ENCODE data around the gene NXPH1.

Gene NXPH1

DNA sequence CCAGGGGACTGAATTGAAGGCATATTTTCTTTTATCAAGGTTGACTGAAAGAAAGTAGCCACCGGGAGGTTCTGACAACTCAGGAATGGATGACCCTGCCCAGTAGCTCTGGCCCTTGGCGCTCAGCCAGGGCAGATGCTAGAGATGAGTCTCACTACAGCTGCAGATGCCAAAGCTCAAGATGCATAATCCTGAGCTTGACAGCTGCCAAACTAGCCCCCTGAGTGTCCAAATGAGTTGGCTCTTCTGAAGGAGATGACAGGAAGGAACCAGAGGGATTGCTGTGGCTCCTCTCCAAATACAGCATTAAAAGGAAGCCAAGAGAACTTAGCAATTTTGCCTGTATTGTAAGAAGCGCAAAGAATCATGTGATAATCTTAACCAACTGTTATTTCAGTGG lies 78.4 kb downstream of the NXPH1 start:
- DNase-seq, result peak; percentile 52

DNA sequence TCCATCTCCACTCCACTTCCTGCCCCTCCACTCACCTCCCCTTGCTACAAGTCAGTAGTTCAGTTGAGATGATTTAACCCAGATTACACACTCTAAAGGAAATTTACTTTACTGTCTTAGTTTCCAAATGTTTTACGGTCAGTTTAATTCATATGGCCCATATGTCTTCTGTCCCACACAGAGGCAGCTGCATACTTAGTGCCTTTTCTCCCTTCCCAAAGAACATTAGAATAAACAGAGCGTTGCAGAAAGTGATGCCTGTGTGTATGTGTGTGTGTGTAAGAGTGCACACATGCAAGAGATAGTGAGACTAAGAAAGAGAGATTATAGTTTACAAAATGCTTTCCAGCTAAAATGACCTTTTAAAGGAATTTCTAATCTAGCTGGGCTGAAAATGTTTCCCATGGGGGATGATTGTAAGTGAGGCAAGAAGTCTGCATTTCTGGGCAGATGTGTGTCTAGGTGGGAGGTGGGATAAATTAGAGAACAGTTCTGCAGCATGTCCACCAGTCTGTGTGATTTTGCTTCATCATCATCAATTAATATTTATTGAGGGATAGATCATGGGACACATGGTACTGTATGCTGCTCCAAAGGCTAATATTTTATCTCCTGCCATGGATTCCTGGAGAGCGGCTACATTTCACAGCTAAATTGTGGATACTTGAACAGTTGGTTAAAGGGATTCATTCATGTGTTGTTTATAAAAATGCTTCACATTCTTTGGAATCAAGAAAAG lies 81.5 kb downstream of the NXPH1 start:
- DNase-seq, result no peak

- no peak for DNase-seq
These were observed 82.3 kb downstream of the NXPH1 start for GRCh38 chr7:8515640-8516185.

GRCh38 chr7:8516976-8517375 lies 83.6 kb downstream of the NXPH1 start:
- no peak for DNase-seq

DNA sequence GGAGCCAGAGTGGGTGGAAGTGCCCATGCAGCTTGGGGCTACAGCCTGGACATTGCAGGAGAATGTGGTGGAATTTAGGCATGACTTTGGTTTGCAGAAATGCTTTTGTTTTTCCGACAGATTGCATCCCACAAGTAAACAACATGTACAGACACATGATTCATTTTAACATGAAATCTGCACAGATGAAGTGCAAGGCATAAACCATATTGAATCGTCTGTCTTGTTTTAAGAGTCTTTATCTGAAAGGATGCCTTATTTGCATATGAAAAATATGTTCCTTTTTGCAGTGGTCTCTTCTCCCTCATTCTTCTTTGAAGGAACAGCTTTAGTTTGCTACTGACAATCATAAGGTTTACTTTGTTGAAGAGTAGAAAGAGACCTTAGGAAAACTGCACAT lies 94.9 kb downstream of the NXPH1 start:
- no peak for DNase-seq

DNA sequence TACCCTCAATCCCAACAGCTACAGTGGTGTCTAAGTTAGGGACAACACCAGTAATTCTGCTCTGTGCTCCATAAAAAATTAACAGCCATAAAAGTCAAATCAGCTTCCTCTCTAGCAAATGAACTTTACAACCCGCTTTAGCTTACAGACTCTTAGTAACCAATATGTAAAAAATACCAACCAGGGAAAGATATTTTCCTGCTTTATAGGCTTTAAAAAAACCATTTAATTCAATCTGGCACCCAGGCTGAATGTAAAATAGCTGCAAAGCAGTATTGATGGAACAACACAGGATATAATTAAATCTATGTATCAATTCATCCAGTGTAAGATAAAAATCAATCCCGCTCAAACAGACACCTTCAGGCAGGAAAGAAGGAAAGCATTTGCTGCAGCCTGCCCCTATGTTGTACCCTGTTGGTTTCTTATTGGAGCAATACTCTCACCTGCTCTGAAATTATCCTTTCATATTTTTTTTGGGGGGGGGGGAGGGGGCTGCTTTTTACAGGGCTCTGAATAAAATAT lies 98.6 kb downstream of the NXPH1 start:
- no peak for DNase-seq

DNA sequence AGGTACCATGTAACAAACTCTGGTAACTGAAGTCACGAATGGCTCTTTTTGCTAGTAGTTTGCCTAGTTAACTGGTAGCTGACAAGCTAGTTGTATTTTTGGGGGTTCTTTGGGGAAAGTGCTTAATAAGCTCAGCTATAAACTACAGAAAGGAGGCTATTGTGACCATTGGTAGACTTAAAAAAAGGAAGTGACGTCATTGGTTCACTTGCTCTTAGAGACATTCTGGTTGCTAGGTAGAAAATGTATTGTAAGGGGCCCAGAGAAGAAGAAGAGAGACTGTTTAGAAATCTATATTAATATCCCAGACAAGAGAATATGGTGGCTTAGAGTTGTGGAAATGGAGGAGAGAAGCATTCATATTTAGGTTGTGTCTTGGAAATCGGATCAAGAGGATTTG lies 103.0 kb downstream of the NXPH1 start:
- DNase-seq, result peak; percentile 61

GRCh38 chr7:8549046-8549445 lies 115.6 kb downstream of the NXPH1 start:
- DNase-seq, result no peak

DNA sequence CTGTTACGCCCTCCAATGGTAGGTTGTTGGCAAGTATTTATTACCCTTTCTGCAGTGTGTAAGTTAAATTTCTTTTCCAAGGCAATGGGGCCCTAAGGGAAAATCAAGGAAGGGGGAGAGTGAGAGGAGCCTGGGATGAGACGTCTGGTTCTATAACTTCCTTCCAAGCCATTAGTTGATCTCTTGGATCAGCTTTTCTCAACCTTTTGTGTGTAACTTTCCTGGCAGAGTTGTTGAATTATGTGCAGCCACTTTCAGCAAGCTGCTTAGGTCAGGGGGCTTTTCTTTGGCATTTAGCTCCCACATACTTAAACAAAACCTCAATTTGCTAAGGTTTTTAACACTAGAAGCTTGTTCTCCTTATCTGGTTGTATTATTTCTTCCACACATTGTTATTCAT lies 127.1 kb downstream of the NXPH1 start:
- no peak for DNase-seq

DNA sequence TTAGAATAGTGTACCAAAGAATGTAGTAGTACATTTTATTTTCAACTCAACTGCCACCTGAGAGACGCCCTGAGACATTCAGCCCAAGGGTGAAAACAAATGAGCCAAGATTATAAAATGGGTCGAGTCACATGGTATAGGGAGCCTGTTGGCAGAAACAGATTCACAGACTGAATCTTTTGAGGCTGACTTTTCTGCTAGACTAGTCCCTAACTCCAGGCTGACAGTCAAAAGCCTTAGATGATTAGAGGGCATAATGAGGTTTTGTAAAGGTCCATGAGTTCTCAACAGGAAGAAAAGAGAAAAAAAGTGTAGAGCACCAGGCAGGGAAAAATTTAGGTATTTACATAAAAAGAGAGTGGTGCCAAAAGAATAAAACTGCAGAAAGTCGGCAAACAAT lies 128.0 kb downstream of the NXPH1 start:
- no peak for DNase-seq

DNA sequence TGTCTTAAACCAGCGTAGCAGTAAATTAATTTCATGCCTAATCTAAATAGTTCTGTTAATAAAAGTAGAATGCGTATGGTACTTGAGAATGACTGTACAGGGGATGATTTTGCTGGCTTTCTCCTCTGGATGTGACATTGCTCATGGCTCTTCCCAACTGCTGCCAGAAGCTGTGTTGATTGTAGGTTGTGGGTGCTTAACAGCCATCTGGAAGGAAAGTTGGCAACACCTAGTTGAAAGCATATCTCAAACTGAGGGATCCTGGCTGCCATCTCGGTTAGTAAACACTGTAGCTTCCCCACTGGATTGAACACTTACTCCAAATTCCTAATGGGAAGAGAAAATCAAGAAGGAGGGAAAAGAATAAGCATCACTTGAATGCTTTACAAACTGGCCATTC lies 130.9 kb downstream of the NXPH1 start:
- DNase-seq, result no peak

GRCh38 chr7:8566016-8566415 lies 132.6 kb downstream of the NXPH1 start:
- DNase-seq, result peak; percentile 33

DNA sequence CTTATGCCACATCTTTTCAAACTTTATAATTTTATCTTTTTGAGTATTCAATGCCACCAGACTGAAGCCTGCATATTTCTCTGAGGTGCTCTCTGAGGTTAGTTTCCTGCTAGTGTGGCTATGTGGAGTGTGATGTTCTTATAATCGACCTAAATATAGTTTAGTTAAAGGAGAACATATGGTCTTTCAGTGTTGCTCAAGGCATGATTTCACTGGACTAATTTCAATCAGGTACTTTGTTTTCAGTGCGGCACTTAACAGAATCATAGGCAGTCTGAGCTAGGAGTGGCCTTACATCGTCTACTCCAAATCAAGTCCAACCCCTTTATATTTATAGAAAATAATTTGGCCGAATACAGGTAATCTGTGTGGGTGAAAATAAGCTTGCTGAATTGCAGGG lies 134.2 kb downstream of the NXPH1 start:
- no peak for DNase-seq

GRCh38 chr7:8579661-8580194 lies 146.3 kb downstream of the NXPH1 start:
- peak; percentile 9 for DNase-seq

- DNase-seq, result no peak
These were observed 148.4 kb downstream of the NXPH1 start for GRCh38 chr7:8581842-8582241.

DNA sequence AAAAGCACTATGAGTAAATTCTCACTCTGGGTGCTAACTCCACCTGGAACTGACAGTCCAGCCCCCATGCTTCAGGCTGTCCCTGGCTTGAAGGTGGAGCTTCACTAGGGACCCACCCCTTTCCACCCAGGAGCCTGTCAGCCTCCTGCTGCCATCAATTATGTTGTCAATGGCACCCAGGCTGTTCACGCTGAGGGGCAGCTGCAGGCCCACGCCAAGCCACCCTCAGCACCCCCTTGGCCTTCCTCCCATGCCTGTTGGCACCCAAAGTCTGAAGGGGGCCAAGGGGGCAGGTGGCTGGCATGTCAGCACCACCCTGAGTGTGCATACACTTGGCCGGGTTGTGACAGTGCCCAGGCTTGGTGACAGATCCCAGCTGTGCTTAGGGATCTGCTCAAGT lies 149.3 kb downstream of the NXPH1 start:
- no peak for DNase-seq

DNA sequence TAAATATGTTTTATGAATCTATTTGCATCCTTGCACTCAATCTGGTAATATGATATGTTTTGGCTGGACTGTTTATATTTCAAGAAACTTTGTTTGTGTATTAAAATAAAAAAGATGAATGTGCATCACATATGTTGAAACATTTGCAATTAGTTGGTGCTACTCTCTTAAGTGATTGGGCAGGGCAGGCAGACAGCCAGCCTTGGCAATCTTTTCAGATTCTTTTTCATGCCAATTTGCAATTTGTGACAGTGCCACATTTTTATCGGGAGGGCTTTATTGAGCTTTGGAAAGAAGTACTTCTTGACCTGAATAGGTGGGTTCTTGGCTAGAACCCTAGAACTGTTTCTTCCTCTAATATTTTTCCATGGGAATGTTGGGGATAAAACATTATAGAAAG lies 152.2 kb downstream of the NXPH1 start:
- DNase-seq, result no peak

GRCh38 chr7:8590225-8590624 lies 156.8 kb downstream of the NXPH1 start:
- no peak for DNase-seq

- peak; percentile 50 for DNase-seq
These were observed 157.4 kb downstream of the NXPH1 start for GRCh38 chr7:8590791-8591190.

DNA sequence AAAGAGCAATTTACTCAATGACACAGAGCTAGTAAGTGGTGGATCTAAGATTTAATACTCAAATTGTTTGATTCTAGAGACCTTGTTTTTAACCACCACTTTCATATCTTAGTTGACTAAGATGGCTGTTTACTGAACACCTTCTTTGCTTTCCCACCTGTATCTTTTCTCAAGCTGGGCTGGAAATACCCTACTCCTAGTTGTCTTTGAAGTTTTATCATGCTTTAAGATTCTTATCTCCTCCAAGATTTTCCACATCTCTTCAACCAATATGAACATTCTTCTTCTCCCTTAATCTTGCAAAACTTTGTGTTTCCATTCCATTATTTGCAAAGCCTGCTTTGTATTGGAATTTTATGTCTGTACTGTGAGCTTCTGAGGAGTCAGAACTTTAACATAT lies 157.9 kb downstream of the NXPH1 start:
- peak; percentile 30 for DNase-seq

DNA sequence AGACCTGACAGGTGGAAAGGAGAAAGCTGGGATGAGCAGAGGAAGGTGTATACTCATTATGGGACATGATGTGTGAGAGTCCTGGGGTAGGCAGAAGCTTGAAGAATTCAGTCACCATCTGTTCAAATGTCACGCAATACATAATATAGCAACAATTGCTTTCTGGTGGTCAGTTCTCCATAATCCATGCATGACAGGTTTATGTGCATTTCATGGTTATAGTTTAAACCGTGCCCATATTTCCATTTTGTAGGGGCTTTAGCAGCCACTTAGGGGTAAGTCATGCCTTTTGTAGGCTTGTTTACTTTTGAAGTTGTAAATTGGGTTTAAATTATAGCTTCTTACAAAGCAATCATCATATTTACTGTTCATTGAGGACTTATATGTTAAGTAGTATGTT lies 158.8 kb downstream of the NXPH1 start:
- DNase-seq, result peak; percentile 84

GRCh38 chr7:8594115-8594514 lies 160.7 kb downstream of the NXPH1 start:
- peak; percentile 87 for DNase-seq

DNA sequence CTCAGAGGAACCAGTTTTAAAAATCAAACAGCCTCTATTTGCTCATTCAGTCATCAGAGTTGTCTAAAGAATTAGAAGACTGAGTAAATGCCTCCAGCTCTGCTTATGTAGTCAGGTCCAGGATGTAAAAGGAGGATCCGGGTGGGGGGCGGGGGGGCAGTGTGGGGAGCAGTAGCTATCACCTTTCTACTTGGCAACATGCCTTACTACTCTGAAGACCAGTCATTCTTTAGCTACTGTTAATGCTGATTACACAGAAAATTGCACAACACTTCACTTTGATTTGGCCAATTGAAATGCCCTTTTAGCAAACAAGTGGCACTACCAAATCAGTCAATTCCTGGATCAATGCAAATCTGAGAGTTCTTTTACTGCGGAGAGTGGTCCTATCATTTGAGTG lies 164.2 kb downstream of the NXPH1 start:
- peak; percentile 90 for DNase-seq

GRCh38 chr7:8601121-8601520 lies 167.7 kb downstream of the NXPH1 start:
- DNase-seq, result no peak

- no peak for DNase-seq
These were observed 171.8 kb downstream of the NXPH1 start for GRCh38 chr7:8605221-8605620.

All from DMS53 (cell line).